T-helper 22 cell (primary cell): ENCODE data around the gene SMIM10.
"Not testable (repeated sequence)": the region's sequence is repeated elsewhere in the genome, so short reads cannot be mapped to it uniquely, and the experiment has no call there.

ENCODE experiments used
- DNase-seq: peaks from one replicate; pipeline ENCODE4 v3.0.0-alpha.2; 2020; ENCODE audit warnings: low read depth

Gene SMIM10

GRCh38 chrX:135010921-135011320 is 20.1 kb downstream of the SMIM10 start:
- DNase-seq: no peak

GRCh38 chrX:135015523-135016245 is 24.9 kb downstream of the SMIM10 start:
- no peak for DNase-seq

DNA sequence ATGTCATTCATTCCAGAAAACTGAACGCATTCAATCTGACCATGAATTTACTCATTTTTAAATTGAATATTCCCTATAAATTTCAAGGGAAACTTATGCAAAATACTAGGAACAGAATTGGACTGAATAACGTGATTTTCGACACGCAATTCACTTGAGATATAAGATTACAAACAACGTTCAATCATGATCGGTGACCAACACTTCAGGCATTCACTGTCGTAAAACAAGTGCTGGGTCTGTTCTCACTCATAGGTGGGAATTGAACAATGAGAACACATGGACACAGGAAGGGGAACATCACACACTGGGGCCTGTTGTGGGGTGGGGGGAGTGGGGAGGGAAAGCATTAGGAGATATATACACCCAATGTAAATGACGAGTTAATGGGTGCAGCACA is 29.1 kb downstream of the SMIM10 start:
- not testable (repeated sequence) for DNase-seq

DNA sequence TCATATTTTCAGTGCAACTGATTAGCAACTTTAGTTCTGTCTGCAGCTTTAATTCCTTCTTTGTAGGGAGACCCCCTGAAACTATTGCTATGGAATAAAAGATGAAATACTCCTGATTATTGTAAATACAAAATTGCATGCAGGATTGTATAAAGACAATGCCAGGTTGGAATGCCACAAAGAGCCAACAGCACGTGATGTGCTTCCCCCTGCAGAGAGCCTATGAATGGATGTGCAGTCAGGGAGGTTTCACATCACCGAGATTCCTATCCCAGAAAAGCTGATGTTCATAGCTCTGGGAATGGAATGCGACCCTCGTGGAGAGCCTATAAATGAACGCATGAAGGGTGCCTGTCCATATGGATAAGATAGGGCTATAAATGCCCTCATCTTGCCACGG is 33.0 kb downstream of the SMIM10 start:
- not testable (repeated sequence) for DNase-seq

DNA sequence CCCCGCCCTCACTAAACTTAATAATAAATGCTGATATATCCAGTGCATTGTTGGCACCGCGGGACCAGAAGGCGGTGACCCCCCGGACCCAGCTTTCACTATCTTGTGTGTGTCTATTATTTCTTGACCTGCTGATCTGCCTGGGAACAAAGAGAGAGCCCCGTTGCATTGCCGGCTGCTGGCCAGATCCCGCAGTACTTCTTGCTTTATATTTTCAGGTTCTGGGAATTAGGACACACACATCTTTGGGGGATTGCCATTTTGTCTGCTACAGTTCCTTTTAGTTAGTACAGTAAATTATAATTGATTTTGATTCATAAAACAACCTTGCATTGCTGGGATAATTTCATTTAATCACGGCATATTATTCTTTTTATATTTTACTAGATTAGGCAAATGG is 33.7 kb downstream of the SMIM10 start:
- no peak for DNase-seq

DNA sequence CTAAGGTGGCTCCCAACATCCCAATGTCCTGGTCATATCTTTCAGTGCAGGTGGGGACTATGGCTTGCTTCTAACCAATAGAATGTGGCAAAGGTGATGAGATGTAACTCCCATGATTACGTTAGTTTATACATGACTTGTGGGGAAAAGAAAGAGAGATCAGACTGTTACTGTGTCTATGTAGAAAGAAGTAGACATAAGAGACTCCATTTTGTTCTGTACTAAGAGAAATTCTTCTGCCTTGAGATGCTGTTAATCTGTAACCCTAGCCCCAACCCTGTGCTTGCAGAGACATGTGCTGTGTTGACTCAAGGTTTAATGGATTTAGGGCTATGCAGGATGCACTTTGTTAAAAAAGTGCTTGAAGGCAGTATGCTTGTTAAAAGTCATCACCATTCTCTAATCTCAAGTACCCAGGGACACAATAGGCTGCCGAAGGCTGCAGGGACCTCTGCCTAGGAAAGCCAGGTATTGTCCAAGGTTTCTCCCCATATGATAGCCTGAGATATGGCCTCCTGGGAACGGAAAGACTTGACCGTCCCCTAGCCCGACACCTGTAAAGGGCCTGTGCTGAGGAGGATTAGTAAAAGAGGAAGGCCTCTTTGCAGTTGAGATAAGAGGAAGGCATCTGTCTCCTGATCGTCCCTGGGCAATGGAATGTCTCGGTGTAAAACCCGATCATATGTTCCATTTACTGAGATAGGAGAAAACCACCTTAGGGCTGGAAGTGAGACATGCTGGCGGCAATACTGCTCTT is 39.6 kb downstream of the SMIM10 start:
- not testable (repeated sequence) for DNase-seq

DNA sequence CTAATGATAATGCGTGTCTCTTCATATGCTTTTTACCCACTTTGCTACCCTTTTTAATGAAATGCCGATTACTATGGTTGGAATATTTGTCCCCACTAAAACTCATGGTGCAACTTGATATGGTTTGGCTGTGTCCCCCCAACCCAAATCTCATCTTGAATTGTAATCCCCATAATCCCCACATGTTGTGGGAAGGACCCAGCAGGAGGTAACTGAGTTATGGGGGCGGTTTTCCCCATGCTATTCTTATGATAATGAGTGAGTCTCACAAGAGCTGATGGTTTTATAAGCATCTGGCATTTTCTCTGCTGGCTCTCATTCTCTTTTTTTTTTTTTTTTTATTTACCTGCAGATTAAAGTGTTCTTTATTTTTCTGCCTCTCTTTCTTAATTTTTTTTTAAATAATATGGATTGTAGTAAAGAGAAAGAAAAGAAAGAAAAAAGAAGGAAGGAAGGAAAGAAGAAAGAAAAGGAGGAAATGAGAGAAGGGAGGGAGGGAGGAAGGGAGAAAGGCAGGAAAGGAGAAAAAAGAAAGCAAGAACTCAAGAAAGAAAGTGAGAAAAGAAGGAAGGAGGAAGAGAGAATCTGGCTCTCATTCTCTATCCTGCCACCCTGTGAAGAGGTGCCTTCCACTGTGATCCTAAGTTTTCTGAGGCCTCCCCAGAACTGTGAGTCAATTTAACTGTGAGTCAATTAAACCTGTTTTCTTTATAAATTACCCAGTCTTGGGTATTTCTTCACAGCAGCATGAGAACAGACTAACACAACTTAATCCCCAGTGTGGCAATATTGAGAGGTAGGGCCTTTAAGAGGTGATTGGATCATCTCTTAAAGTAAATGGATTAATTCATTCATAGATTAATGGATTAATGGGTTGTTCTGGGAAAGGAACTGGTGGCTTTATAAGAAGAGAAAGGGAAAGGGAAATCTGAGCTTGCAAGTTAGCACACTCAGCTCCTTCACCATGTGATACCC is 50.6 kb downstream of the SMIM10 start:
- DNase-seq: not testable (repeated sequence)
